H1 (cell line): ENCODE data around the gene CPE. TPM values are rescaled to one million over a fixed set of nuclear protein-coding genes. Genes with fewer than 3 reads are reported as not detected.

Source experiments
- CTCF ChIA-PET: fragments of 300-600 bp; sonication (Branson Sonifier 250); formaldehyde crosslinking; loops from one replicate; lab custom pipeline; 2021; ENCODE audit not compliant: partially characterized antibody; lab: Charles Lee
- POLR2A ChIA-PET: fragments of 300-600 bp; sonication (Branson Sonifier 250); formaldehyde crosslinking; loops from one replicate; lab custom pipeline; 2021; ENCODE audit warnings: inconsistent platforms; ENCODE audit not compliant: partially characterized antibody; lab: Charles Lee
- DNase-seq, 2 experiments: peaks; one replicate each; pipeline versions ENCODE4 v3.0.0 to v3.0.0-alpha.2; 2010 to 2022; ENCODE audit warnings: low spot score in 2 of 2, low read depth in 1 of 2, mixed read lengths in 1 of 2
- FAIRE-seq: peaks from 2 replicates; lab custom pipeline; 2011; peaks lifted over from hg19 to GRCh38; lab: Jason Lieb, UNC
- H2AFZ ChIP-seq: 2 replicates; pipeline ENCODE4 v1.8.1; 2012; ENCODE audit warnings: low read length, inconsistent platforms
- H2AK5ac ChIP-seq: 2 replicates; pipeline ENCODE4 v1.6.1; 2013; ENCODE audit warnings: low read depth, low read length
- H2BK120ac ChIP-seq: replicated peaks from 2 replicates; pipeline ENCODE3; 2013; ENCODE audit warnings: low read depth, low read length, inconsistent platforms
- H2BK12ac ChIP-seq: 2 replicates; pipeline ENCODE4 v1.6.1; 2013; ENCODE audit warnings: low read depth, low read length
- H2BK15ac ChIP-seq: 2 replicates; pipeline ENCODE4 v1.6.1; 2013; ENCODE audit warnings: low read length
- H2BK20ac ChIP-seq: 2 replicates; pipeline ENCODE4 v1.6.1; 2013; ENCODE audit warnings: low read length
- H2BK5ac ChIP-seq: 2 replicates; pipeline ENCODE4 v1.6.1; 2013; ENCODE audit warnings: low read depth, low read length
- H3K14ac ChIP-seq: 2 replicates; pipeline ENCODE4 v1.6.1; 2013; ENCODE audit warnings: inconsistent platforms; ENCODE audit not compliant: insufficient read length
- H3K18ac ChIP-seq: 2 replicates; pipeline ENCODE4 v1.6.1; 2013; ENCODE audit warnings: low read length; ENCODE audit errors: extremely low read depth
- H3K23ac ChIP-seq: 2 replicates; pipeline ENCODE4 v1.6.1; 2013; ENCODE audit warnings: inconsistent platforms; ENCODE audit not compliant: insufficient read length
- H3K23me2 ChIP-seq: 2 replicates; pipeline ENCODE4 v1.6.1; 2013; ENCODE audit warnings: low read depth, low read length
- H3K27ac ChIP-seq: 2 replicates; pipeline ENCODE4 v1.6.1; 2011; ENCODE audit warnings: low read depth, low read length, inconsistent platforms
- H3K27me3 ChIP-seq, 4 experiments: replicated peaks in 1 of 4; 1 replicate in 1 of 4; 2 replicates in 3 of 4; pipeline versions ENCODE4 v1.6.1 to v1.8.1; 2011 to 2013; ENCODE audit warnings: low read length in 3 of 4, mild to moderate bottlenecking in 3 of 4, inconsistent platforms in 2 of 4, mixed read lengths in 2 of 4, moderate library complexity in 1 of 4; ENCODE audit not compliant: control insufficient read depth in 3 of 4, insufficient read depth in 3 of 4; ENCODE audit errors: extremely low read depth in 1 of 4
- H3K36me3 ChIP-seq, 4 experiments: 2 replicates each; pipeline versions ENCODE4 v1.6.1 to v1.8.1; 2011 to 2013; ENCODE audit warnings: mild to moderate bottlenecking in 4 of 4, low read length in 3 of 4, moderate library complexity in 2 of 4, control low read depth in 1 of 4, inconsistent platforms in 1 of 4; ENCODE audit not compliant: insufficient read depth in 4 of 4, control insufficient read depth in 2 of 4
- H3K4ac ChIP-seq: replicated peaks from 2 replicates; pipeline ENCODE3; 2013; ENCODE audit warnings: low read length, low read depth, mixed read lengths, inconsistent platforms; ENCODE audit not compliant: insufficient read length
- H3K4me1 ChIP-seq, 4 experiments: replicated peaks in 1 of 4; 1 replicate in 1 of 4; 2 replicates in 3 of 4; pipeline versions ENCODE4 v1.6.1 to v1.8.1; 2011 to 2013; ENCODE audit warnings: low read length in 3 of 4, inconsistent platforms in 2 of 4, mixed read lengths in 1 of 4; ENCODE audit not compliant: insufficient read depth in 4 of 4, control insufficient read depth in 3 of 4
- H3K4me2 ChIP-seq, 2 experiments: 2 replicates each; pipeline versions ENCODE4 v1.6.1 to v1.8.1; 2011 to 2013; ENCODE audit warnings: low read depth in 2 of 2, low read length in 2 of 2, control low read depth in 1 of 2, inconsistent platforms in 1 of 2, mild to moderate bottlenecking in 1 of 2; ENCODE audit not compliant: insufficient read depth in 1 of 2
- H3K4me3 ChIP-seq, 4 experiments: fragments of 200-600, 300-600 bp in 1 of 4; sonication (generic), shearing (Covaris generic), sonication (Bioruptor Twin) in 1 of 4; 2 replicates each; pipeline versions ENCODE4 v1.5.1 to v1.8.1; 2011 to 2016; ENCODE audit warnings: low read length in 4 of 4, low read depth in 3 of 4, control low read depth in 2 of 4, inconsistent platforms in 2 of 4, mild to moderate bottlenecking in 2 of 4, mixed read lengths in 1 of 4, moderate library complexity in 1 of 4; ENCODE audit not compliant: insufficient read depth in 2 of 4; ENCODE audit errors: extremely low read depth in 1 of 4
- H3K56ac ChIP-seq: replicated peaks from 2 replicates; pipeline ENCODE3; 2013; ENCODE audit warnings: low read depth, mild to moderate bottlenecking, mixed read lengths, low read length, inconsistent platforms; ENCODE audit not compliant: insufficient read length
- H3K79me1 ChIP-seq: 2 replicates; pipeline ENCODE4 v1.6.1; 2013; ENCODE audit warnings: low read depth, low read length, control low read depth
- H3K79me2 ChIP-seq, 2 experiments: 2 replicates each; pipeline versions ENCODE4 v1.6.1 to v1.8.1; 2012 to 2013; ENCODE audit warnings: low read length in 2 of 2, mild to moderate bottlenecking in 2 of 2, inconsistent platforms in 1 of 2; ENCODE audit not compliant: insufficient read depth in 2 of 2, control insufficient read depth in 1 of 2
- H3K9ac ChIP-seq, 4 experiments: replicated peaks in 1 of 4; 1 replicate in 1 of 4; 2 replicates in 3 of 4; pipeline versions ENCODE4 v1.6.1 to v1.8.1; 2011 to 2013; ENCODE audit warnings: low read depth in 3 of 4, low read length in 3 of 4, control low read depth in 2 of 4, mild to moderate bottlenecking in 2 of 4, moderate library complexity in 2 of 4, inconsistent platforms in 1 of 4; ENCODE audit errors: extremely low read depth in 1 of 4
- H3K9me3 ChIP-seq, 2 experiments: 2 replicates each; pipeline versions ENCODE4 v1.6.1 to v1.8.1; 2012 to 2013; ENCODE audit warnings: mild to moderate bottlenecking in 2 of 2, moderate library complexity in 2 of 2, control low read depth in 1 of 2, inconsistent platforms in 1 of 2, low read depth in 1 of 2, low read length in 1 of 2, mixed read lengths in 1 of 2; ENCODE audit not compliant: insufficient read depth in 2 of 2
- H4K20me1 ChIP-seq, 2 experiments: replicated peaks in 1 of 2; 2 replicates each; pipeline versions ENCODE3 to v1.8.1; 2011 to 2013; ENCODE audit warnings: inconsistent platforms in 2 of 2, low read length in 2 of 2, mild to moderate bottlenecking in 1 of 2; ENCODE audit not compliant: insufficient read depth in 2 of 2, control insufficient read depth in 1 of 2
- H4K5ac ChIP-seq: 2 replicates; pipeline ENCODE4 v1.6.1; 2013; ENCODE audit warnings: low read length, low read depth, mixed read lengths, inconsistent platforms; ENCODE audit not compliant: insufficient read length
- H4K8ac ChIP-seq: 2 replicates; pipeline ENCODE4 v1.8.0; 2013; ENCODE audit warnings: mild to moderate bottlenecking, moderate library complexity, low read length, inconsistent platforms; ENCODE audit not compliant: insufficient read depth; ENCODE audit errors: extremely low read depth
- H4K91ac ChIP-seq: replicated peaks from 2 replicates; pipeline ENCODE3; 2013; ENCODE audit warnings: low read length, mixed read lengths, inconsistent platforms; ENCODE audit not compliant: insufficient read length
- MAFK ChIP-seq: IDR thresholded peaks from 2 replicates; pipeline ENCODE4 v1.6.1; 2012; ENCODE audit warnings: low read depth, mild to moderate bottlenecking, improper control_type of control experiment, low read length
- RAD21 ChIP-seq, 2 experiments: IDR thresholded peaks in 1 of 2; conservative IDR thresholded peaks in 1 of 2; 2 replicates each; pipeline ENCODE4 v1.6.1; 2011; ENCODE audit warnings: low read depth in 2 of 2, low read length in 2 of 2, improper control_type of control experiment in 1 of 2, inconsistent platforms in 1 of 2, mild to moderate bottlenecking in 1 of 2, moderate library complexity in 1 of 2
- SIRT6 ChIP-seq: IDR thresholded peaks from one replicate; pipeline ENCODE4 v1.7.1; 2012; ENCODE audit warnings: low read length, inconsistent platforms
- WGBS, 2 experiments: shearing (Covaris generic) in 1 of 2; methylation state at CpG; one replicate each; pipeline versions ENCODE4 v1.1.6 to v1.1.7; 2013 to 2015; ENCODE audit warnings: low lambda C conversion rate in 2 of 2, mixed read lengths in 2 of 2, inconsistent platforms in 1 of 2, low coverage in 1 of 2, missing lambda C conversion rate in 1 of 2; ENCODE audit not compliant: insufficient replicate concordance in 2 of 2, insufficient coverage in 1 of 2, insufficient read length in 1 of 2; ENCODE audit errors: extremely low coverage in 1 of 2, missing lambda C conversion rate in 1 of 2; 5-methylcytosine and 5-hydroxymethylcytosine counted together
- polyA plus RNA-seq, 7 experiments: library from polyadenylated mRNA; depleted of rRNA in 3 of 7; stranded (reverse) in 5 of 7; unstranded in 2 of 7; fragments of >200 nt in 5 of 7; fragments of 200-250 nt in 2 of 7; gene quantifications; 1 replicate in 5 of 7; 2 replicates in 1 of 7; 4 replicates in 1 of 7; pipeline versions ENCODE4 v1.2.1 to v1.2.3, GENCODE V29; 2011 to 2013; ENCODE audit warnings: missing spikeins in 2 of 7, mixed read lengths in 2 of 7
- total RNA-seq: library from RNA; stranded (reverse); fragmentation: NEBNext Ultra II Directional; extraction: Animal tissue kit (Norgen Biotek cat#: 25700); gene quantifications from 2 replicates; pipeline ENCODE4 v1.2.1, GENCODE V29; 2021
- TF ChIP-seq, protein P1 (sequence below), 3 experiments: IDR thresholded peaks; 1 replicate in 2 of 3; 2 replicates in 1 of 3; pipeline versions ENCODE4 v1.5.1 to v1.6.1; 2011; ENCODE audit warnings: low read length in 3 of 3, mild to moderate bottlenecking in 3 of 3, inconsistent platforms in 2 of 3, low read depth in 1 of 3, moderate library complexity in 1 of 3; ENCODE audit not compliant: insufficient read depth in 1 of 3; ENCODE audit errors: control extremely low read depth in 1 of 3

CPE gene
- total and polyA plus RNA-seq, 2 of the 8 experiments (the other 6 are each of a cell fraction or from before 2014, with no cell fraction given): 9.4 to 10.2 TPM

DNA sequence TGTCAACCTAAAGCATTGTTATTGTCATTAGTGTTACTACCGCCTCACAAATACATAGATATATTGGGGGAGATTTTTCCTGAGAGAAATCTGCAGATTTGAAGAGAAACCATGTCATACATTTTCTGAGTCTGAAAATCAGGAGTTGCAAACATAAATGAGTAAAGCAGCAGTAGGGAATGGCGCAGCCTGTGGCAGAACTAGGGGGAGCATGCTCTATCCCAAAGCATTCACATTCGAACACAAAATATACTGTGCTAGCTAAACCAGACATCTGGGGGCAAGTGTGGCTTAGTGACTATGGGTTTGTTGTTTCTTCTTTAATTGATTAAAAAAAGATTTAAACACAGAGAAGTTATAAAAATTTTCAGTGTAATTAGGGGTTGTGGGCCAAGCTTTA is 83.2 kb downstream of the CPE start:
- Histone ChIP-seq H2BK120ac (no peak overlapping the region), H4K8ac (no peak overlapping the region), H4K20me1 (no peaks in the 10 kb centered on the region), H3K4me1 (no peaks in the 10 kb centered on the region), H3K14ac (no peak overlapping the region), H2BK15ac (no peak overlapping the region), H2BK12ac (no peak overlapping the region), H4K5ac (no peak overlapping the region), H3K4me2 (no peak overlapping the region), H3K27ac (no peak overlapping the region), H3K4ac (no peak overlapping the region), H3K56ac (no peak overlapping the region), H3K27me3 (no peaks in the 10 kb centered on the region), H3K9ac (no peak overlapping the region), H3K23ac (no peak overlapping the region), H2AK5ac (no peak overlapping the region), H3K23me2 (no peaks in the 10 kb centered on the region), H3K4me3 (no peak overlapping the region)
- CTCF ChIA-PET: interaction anchor here (1.0 to 3.5 kb wide), 11 partner anchors 9 to 349 kb away, joined by 3 to 24 read pairs (median 8); partner anchors contain the start of genes CPE and TMEM192
- no peak for TF ChIP-seq MAFK
- TF ChIP-seq SIRT6: no peak
- TF ChIP-seq, protein P1, sequence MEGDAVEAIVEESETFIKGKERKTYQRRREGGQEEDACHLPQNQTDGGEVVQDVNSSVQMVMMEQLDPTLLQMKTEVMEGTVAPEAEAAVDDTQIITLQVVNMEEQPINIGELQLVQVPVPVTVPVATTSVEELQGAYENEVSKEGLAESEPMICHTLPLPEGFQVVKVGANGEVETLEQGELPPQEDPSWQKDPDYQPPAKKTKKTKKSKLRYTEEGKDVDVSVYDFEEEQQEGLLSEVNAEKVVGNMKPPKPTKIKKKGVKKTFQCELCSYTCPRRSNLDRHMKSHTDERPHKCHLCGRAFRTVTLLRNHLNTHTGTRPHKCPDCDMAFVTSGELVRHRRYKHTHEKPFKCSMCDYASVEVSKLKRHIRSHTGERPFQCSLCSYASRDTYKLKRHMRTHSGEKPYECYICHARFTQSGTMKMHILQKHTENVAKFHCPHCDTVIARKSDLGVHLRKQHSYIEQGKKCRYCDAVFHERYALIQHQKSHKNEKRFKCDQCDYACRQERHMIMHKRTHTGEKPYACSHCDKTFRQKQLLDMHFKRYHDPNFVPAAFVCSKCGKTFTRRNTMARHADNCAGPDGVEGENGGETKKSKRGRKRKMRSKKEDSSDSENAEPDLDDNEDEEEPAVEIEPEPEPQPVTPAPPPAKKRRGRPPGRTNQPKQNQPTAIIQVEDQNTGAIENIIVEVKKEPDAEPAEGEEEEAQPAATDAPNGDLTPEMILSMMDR (IDR thresholded peaks at IDR 0.05; ENCODE audit: control extremely low read depth in 1 of 3, insufficient read depth in 1 of 3, low read depth in 1 of 3, low read length in 3 of 3): peak in 1 of 3 experiments; percentile 12; a peak in 1 of 4 replicates
- peak in 1 of 2 experiments; percentile 23; a peak in 2 of 4 replicates for TF ChIP-seq RAD21 (IDR thresholded peaks at IDR 0.05 in 1 of 2, conservative IDR thresholded peaks at IDR 0.05 in 1 of 2; ENCODE audit: low read depth in 2 of 2, low read length in 2 of 2)
- TF ChIP-seq, all 59 proteins: peak for 2
- Histone ChIP-seq H3K18ac (no peak overlapping the region), H3K9me3 (no peaks in the 10 kb centered on the region), H3K79me1 (no peaks in the 10 kb centered on the region), H3K79me2 (no peaks in the 10 kb centered on the region), H2AFZ (no peak overlapping the region), H3K36me3 (no peaks in the 10 kb centered on the region), H2BK20ac (no peak overlapping the region), H4K91ac (no peak overlapping the region), H2BK5ac (no peak overlapping the region)
- FAIRE-seq (no peak), DNase-seq (no peak)
- WGBS, 2 experiments: 90% methylated on average over 3 of the region's 3 CpGs; no CpG with 5 or more reads in 1 of the 2 experiments
- POLR2A ChIA-PET: no interaction called here
